Spleen (tissue), 13 donors: Measurements from ENCODE around the gene METTL6. TPM values are rescaled to one million over a fixed set of nuclear protein-coding genes. Genes with fewer than 3 reads are reported as not detected.

Experiments used
- DNase-seq: peaks from one replicate; pipeline ENCODE4 v3.0.0-alpha.2; 2020
- H3K27ac ChIP-seq, 8 donors: fragments of 200-600 bp; sonication (generic) in 7 of 8; 1 replicate in 4 of 8; 2 replicates in 4 of 8; pipeline versions ENCODE4 v1.5.0 to v1.8.0; 2016 to 2021; ENCODE audit warnings: inconsistent platforms in 4 of 8, mild to moderate bottlenecking in 4 of 8, moderate library complexity in 1 of 8
- H3K27me3 ChIP-seq, 7 donors: fragments of 200-600 bp; sonication (generic) in 6 of 7; replicated peaks in 1 of 7; 1 replicate in 4 of 7; 2 replicates in 3 of 7; pipeline versions ENCODE4 v1.5.0 to v1.8.0; 2016 to 2021; ENCODE audit warnings: inconsistent platforms in 3 of 7, mild to moderate bottlenecking in 1 of 7
- H3K36me3 ChIP-seq, 6 donors: fragments of 200-600 bp; sonication (generic) in 5 of 6; 1 replicate in 4 of 6; 2 replicates in 2 of 6; pipeline versions ENCODE4 v1.5.0 to v1.8.0; 2016 to 2021; ENCODE audit warnings: inconsistent platforms in 2 of 6
- H3K4me1 ChIP-seq, 6 donors: fragments of 200-600 bp; sonication (generic) in 5 of 6; 1 replicate in 3 of 6; 2 replicates in 3 of 6; pipeline versions ENCODE4 v1.5.0 to v1.8.0; 2016 to 2021; ENCODE audit warnings: inconsistent platforms in 3 of 6
- H3K4me3 ChIP-seq, 8 donors: fragments of 200-600 bp; sonication (generic) in 7 of 8; 1 replicate in 4 of 8; 2 replicates in 4 of 8; pipeline versions ENCODE4 v1.5.0 to v1.8.0; 2016 to 2021; ENCODE audit warnings: inconsistent platforms in 4 of 8, mild to moderate bottlenecking in 4 of 8, moderate library complexity in 2 of 8
- H3K9me3 ChIP-seq, 8 donors: fragments of 200-600 bp; sonication (generic) in 7 of 8; 1 replicate in 4 of 8; 2 replicates in 4 of 8; pipeline versions ENCODE4 v1.5.0 to v1.8.0; 2016 to 2021; ENCODE audit warnings: inconsistent platforms in 4 of 8
- CTCF ChIP-seq, 11 experiments: fragments of 200-600 bp in 7 of 11; fragments of 450-650 bp in 4 of 11; sonication (generic) in 4 of 11; IDR thresholded peaks in 8 of 11; conservative IDR thresholded peaks in 3 of 11; 1 replicate in 7 of 11; 2 replicates in 4 of 11; pipeline versions ENCODE4 v1.4.0 to v1.8.0; 2016 to 2021; ENCODE audit warnings: antibody characterized with exemption in 11 of 11, inconsistent platforms in 4 of 11, mild to moderate bottlenecking in 1 of 11
- POLR2A ChIP-seq, 3 donors: fragments of 450-650 bp; IDR thresholded peaks; one replicate each; pipeline ENCODE4 v1.5.1; 2017; ENCODE audit warnings: antibody characterized with exemption in 3 of 3, mild to moderate bottlenecking in 1 of 3
- POLR2AphosphoS5 ChIP-seq, 3 donors: sonication (generic); formaldehyde crosslinking; IDR thresholded peaks; one replicate each; pipeline ENCODE4 v1.5.1; 2017; ENCODE audit warnings: antibody characterized with exemption in 3 of 3
- WGBS, 5 donors: extraction: QIAGEN DNeasy Blood & Tissue Kit in 3 of 5; methylation state at CpG; one replicate each; pipeline versions ENCODE4 v1.1.5 to v1.1.7; 2013 to 2018; 5-methylcytosine and 5-hydroxymethylcytosine counted together
- intact Hi-C: fragments of 100-400 bp; cut with DNase I; formaldehyde crosslinking; loops from one replicate; pipeline ENCODE4 v1.15.0; 2023; ENCODE audit warnings: low total_unique reads
- long read RNA-seq, 2 donors: transcript quantifications; one replicate each; lab custom pipeline, GENCODE V29; 2026
- polyA plus RNA-seq, 3 donors: library from polyadenylated mRNA; stranded (reverse); fragments of 200-250 nt; gene quantifications; one replicate each; pipeline ENCODE4 v1.2.1, GENCODE V29; 2013
- total RNA-seq, 7 donors: library from RNA; depleted of rRNA in 3 of 7; stranded (reverse); fragments of >200 nt in 3 of 7; fragmentation: NEBNext Ultra II Directional in 4 of 7; extraction: Animal tissue kit (Norgen Biotek cat#: 25700) in 4 of 7; gene quantifications; one replicate each; pipeline versions ENCODE4 v1.1.0 to v1.2.1, GENCODE V29; 2016 to 2021
- donor health status: healthy with polysubstance abuse.
- donor health status: DM: no; HTN: no; CAD: no; lungs with moderate emphysema.
- donor health status: DM: no; HTN: no; CAD: no.
- donor health status: Bipolar disorder and iron deficiency.
- donor health status: healthy.
- donor health status: DM: no; HTN: no; CAD: no.
- donor health status: DM: yes; HTN: yes; CAD: no.

METTL6 gene
- total RNA-seq (10 to 100 TPM; 13.4 to 18.8 (median 15.9) TPM), polyA plus RNA-seq (10 to 100 TPM in 2 of 3 donors, 1 to 10 TPM in 1; 6.4 to 11.4 (median 10.2) TPM)
- long read RNA-seq, donor 1, partial matches to known transcripts: 0 of 5 reads
- long read RNA-seq, donor 1, other reads (novel, unspliced or antisense): 0 of 5 reads
- long read RNA-seq, donor 2, partial matches to known transcripts: 0 of 1 reads
- long read RNA-seq, donor 2, other reads (novel, unspliced or antisense): 0 of 1 reads

GRCh38 chr3:15427182-15427880 lies at the start of gene METTL6, which contains the start of gene EAF1:
Gene METTL6 (minus strand): TSS chr3:15427544. CDS start chr3:15426511, 1,033 bp downstream.
Gene EAF1 (plus strand): TSS chr3:15427598. CDS start chr3:15427780, 182 bp downstream.
- Histone ChIP-seq H3K4me3 (peak within 1 kb of the TSS; percentile 88 to 97 (median 94)), H3K27me3 (no peaks in the 10 kb centered on the region), H3K36me3 (peaks cover 0 to 53% (median 28%) of the 10 kb centered on the region in 6 donors), H3K4me1 (peaks cover 27 to 87% (median 49%) of the 10 kb centered on the region in 6 donors), H3K27ac (peak within 1 kb of the TSS; percentile 81 to 94 (median 87)), H3K9me3 (no peaks in the 10 kb centered on the region)
- DNase-seq: peak; percentile 95
- TF ChIP-seq POLR2AphosphoS5 (IDR thresholded peaks at IDR 0.05) (peak; percentile 83 to 88 (median 85)), CTCF (IDR thresholded peaks at IDR 0.05 in 8 of 11, conservative IDR thresholded peaks at IDR 0.05 in 3 of 11) (peak in 5 of 11 experiments; percentile 9 to 31 (median 23)), POLR2A (IDR thresholded peaks at IDR 0.05) (no peak)
- intact Hi-C loops: no loop called here
- 0 to 1% (median 0%) methylated on average over 36 to 52 of the region's 52 CpGs for WGBS, 5 donors

- H3K36me3 ChIP-seq: no peaks in the 10 kb centered on the region
- no peaks in the 10 kb centered on the region for H3K9me3 ChIP-seq
- no peaks in the 10 kb centered on the region for H3K27me3 ChIP-seq
- DNase-seq: no peak
- TF ChIP-seq POLR2A (IDR thresholded peaks at IDR 0.05) (no peak), CTCF (IDR thresholded peaks at IDR 0.05 in 8 of 11, conservative IDR thresholded peaks at IDR 0.05 in 3 of 11) (no peak), POLR2AphosphoS5 (IDR thresholded peaks at IDR 0.05) (no peak)
- H3K27ac ChIP-seq: no peak overlapping the region
- intact Hi-C loops: no loop called here
- H3K4me3 ChIP-seq: no peak overlapping the region
- WGBS, 5 donors: 77 to 92% (median 84%) methylated on average over 3 of the region's 3 CpGs
- no peaks in the 10 kb centered on the region for H3K4me1 ChIP-seq
Measured at GRCh38 chr3:15476378-15476777, 49.0 kb upstream of the METTL6 start.

GRCh38 chr3:15475161-15475560 lies 47.8 kb upstream of the METTL6 start:
- intact Hi-C loops: no loop called here
- H3K27ac ChIP-seq: no peak overlapping the region
- H3K9me3 ChIP-seq: no peaks in the 10 kb centered on the region
- no peaks in the 10 kb centered on the region for H3K27me3 ChIP-seq
- H3K4me1 ChIP-seq: no peaks in the 10 kb centered on the region
- WGBS, 5 donors: 55 to 72% (median 70%) methylated on average over 5 of the region's 5 CpGs
- no peak for TF ChIP-seq POLR2AphosphoS5 (IDR thresholded peaks at IDR 0.05)
- TF ChIP-seq CTCF (IDR thresholded peaks at IDR 0.05 in 8 of 11, conservative IDR thresholded peaks at IDR 0.05 in 3 of 11): no peak
- no peak for TF ChIP-seq POLR2A (IDR thresholded peaks at IDR 0.05)
- no peak for DNase-seq
- H3K36me3 ChIP-seq: no peaks in the 10 kb centered on the region
- no peak overlapping the region for H3K4me3 ChIP-seq

GRCh38 chr3:15471861-15472260 lies 44.5 kb upstream of the METTL6 start:
- 82 to 87% (median 85%) methylated on average over 3 of the region's 3 CpGs for WGBS, 5 donors
- intact Hi-C loops: no loop called here
- no peak for DNase-seq
- Histone ChIP-seq H3K4me3 (no peak overlapping the region), H3K36me3 (no peaks in the 10 kb centered on the region), H3K27me3 (no peaks in the 10 kb centered on the region), H3K9me3 (no peaks in the 10 kb centered on the region), H3K27ac (no peak overlapping the region), H3K4me1 (peaks cover 0 to 3% (median 0%) of the 10 kb centered on the region in 6 donors)
- TF ChIP-seq POLR2AphosphoS5 (IDR thresholded peaks at IDR 0.05) (no peak), POLR2A (IDR thresholded peaks at IDR 0.05) (no peak), CTCF (IDR thresholded peaks at IDR 0.05 in 8 of 11, conservative IDR thresholded peaks at IDR 0.05 in 3 of 11) (no peak)
